ENCODE data around the gene PPP2R2D. TPM values are rescaled to one million over a fixed set of nuclear protein-coding genes. Genes with fewer than 3 reads are reported as not detected.
A peak's percentile ranks its signal among the peaks of the same experiment; 100 is the strongest.
"Not testable (repeated sequence)": the region's sequence is repeated elsewhere in the genome, so short reads cannot be mapped to it uniquely, and the experiment has no call there.

Gene PPP2R2D
- total RNA-seq, 1 experiment from 2014 or later, result 35.8 TPM

DNA sequence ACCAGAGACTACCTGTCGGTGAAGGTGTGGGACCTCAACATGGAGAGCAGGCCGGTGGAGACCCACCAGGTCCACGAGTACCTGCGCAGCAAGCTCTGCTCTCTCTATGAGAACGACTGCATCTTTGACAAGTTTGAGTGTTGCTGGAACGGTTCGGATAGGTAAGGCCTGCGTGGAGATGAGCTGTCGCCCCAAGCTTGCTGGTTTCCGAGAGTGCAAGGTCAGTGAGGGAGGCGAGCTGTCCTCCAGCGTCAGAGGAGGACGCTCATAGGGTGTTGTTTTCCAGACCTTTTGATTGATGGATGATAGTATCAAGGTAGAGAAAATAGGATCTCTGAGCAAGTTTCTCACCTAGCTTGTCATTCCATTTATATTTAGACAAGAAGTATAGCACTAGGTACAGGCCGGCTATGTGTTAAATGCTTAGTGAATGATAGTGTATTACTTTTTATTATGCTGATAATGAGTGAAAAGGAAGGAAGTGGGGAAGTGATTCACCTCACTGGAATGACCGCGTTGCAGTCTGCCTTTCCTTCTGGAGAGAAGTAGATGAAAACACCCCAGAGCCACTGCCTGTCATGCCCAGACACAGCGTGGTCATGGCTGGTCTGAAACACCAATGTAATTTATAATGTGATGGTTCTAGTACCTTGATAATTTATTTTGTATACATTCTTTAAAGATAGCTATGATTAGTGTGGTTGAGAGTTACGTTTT lies 47.0 kb downstream of the PPP2R2D start:
- peak; percentile 79 for DNase-seq (ENCODE audit: low read depth)

DNA sequence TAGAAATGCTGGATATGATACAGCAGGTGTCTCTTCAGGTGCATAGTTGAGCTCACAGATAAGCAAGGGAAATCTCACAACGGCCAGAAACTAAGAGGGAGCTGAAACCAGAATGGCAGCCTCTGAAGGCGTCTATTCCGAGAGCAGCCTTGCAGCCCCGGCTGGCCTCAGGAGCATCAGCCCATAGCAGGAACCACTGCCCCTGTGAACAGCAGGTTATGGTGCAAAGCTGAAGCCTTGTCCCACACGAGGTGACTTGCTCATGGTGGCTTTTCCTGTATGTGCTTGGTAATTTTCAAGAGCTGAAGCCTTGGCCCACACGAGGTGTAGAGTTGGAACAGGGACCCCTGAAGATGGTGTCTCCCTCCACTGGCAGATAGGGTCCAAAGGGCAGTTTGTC lies 47.7 kb downstream of the PPP2R2D start:
- DNase-seq (ENCODE audit: low read depth), result no peak

DNA sequence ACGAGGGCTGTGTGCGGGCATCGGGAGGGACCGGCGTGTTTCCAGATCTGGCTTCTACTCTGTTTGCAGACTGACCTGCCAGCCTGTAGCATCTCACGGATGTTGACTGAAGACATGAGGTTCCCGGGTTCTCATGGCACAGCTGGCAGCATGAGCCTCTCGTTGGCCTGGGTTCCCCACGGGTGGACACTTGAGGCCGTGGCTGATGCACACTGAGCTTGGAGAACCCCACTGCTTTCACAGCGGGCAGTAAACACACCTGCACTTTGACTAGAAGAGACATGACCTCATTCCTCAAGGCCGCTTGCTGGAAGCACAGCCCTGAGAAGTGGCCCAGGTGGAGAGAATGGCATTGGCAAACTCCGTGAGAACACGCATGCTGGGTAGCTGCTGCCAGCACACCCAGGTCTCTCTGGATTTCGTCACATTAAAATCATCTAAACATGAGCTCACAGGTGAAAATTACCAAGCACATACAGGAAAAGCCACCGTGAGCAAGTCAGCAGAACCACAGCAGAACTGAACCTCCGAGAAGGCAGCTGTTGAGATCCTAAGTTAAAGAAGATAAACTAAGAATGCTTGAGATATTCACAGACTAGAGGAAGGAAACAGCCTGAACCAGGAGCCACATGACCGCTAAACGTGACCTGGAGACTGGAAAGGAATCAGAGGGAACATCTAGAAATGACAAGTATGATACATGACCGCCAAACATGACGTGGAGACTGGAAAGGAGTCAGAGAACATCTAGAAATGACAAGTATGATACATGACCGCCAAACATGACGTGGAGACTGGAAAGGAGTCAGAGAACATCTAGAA lies 48.4 kb downstream of the PPP2R2D start:
- DNase-seq (ENCODE audit: low read depth), result no peak

DNA sequence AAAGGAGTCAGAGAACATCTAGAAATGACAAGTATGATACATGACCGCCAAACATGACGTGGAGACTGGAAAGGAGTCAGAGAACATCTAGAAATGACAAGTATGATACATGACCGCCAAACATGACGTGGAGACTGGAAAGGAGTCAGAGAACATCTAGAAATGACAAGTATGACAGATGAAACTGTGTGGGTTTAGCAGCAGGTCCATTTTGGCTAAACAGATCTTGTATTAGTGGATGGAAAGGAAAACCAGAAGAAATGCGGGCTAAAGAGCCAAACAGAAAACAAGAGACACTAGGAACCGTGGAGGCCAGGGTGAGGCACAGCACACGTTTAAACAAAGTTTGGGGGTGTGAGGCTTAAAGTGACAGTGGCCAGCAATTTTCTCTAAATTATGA lies 49.1 kb downstream of the PPP2R2D start:
- DNase-seq (ENCODE audit: low read depth), result not testable (repeated sequence)

DNA sequence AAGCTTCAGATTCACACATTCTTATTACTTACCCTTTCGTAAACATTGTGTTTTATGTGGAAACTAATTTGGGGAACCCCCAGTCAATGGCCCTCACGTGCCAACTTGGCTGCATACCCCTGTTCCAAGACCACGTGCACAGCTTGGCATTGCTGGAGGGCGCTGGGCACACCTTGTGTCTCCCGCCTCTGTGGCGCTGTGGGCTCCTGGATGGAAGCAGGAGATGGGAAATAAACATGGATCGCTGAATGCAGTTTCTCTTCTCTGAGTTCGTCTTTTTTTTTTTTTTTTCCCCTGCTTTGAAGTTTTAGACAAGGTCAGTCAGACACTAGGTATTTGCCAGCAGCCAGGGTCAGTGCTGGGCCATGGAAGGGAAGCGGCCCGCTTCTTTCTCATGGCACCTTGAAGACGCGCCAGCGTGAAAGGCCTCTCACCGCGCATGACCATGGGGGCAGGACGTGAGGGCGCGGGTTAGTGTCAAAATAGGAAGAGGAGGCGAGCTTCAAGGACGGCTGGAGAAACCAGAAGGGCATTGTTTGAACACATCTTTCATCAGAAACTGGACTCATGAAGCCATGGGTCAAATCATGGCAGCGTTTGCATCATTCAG lies 53.7 kb downstream of the PPP2R2D start:
- no peak for DNase-seq (ENCODE audit: low read depth)

DNA sequence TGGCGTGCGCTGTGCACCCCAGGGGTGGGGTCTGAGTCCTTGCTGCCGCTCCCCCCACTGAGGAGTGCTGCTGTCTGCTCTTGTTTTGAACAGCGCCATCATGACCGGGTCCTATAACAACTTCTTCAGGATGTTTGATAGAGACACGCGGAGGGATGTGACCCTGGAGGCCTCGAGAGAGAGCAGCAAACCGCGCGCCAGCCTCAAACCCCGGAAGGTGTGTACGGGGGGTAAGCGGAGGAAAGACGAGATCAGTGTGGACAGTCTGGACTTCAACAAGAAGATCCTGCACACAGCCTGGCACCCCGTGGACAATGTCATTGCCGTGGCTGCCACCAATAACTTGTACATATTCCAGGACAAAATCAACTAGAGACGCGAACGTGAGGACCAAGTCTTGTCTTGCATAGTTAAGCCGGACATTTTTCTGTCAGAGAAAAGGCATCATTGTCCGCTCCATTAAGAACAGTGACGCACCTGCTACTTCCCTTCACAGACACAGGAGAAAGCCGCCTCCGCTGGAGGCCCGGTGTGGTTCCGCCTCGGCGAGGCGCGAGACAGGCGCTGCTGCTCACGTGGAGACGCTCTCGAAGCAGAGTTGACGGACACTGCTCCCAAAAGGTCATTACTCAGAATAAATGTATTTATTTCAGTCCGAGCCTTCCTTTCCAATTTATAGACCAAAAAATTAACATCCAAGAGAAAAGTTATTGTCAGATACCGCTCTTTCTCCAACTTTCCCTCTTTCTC lies 55.0 kb downstream of the PPP2R2D start:
- DNase-seq (ENCODE audit: low read depth), result no peak

DNA sequence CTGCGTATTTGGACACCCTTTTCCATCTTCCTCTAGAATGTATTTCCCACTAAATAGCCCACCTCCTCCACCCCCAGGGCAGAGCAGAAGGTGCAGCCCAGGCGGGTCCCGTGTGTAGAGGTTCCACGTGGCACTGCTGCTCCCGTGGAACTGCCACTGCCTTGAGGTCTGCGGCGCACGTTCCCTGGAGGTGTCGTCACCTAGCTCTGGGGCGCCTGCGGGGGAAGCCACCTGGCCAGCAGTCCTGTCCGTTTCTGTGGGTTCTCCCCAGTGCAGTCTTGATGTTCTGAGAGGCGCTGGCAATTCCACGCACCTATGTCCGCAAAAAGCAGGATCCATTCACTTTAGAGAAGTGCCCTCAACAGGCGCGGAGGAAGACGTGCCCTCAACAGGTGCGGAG lies 59.0 kb downstream of the PPP2R2D start:
- DNase-seq (ENCODE audit: low read depth), result no peak

DNA sequence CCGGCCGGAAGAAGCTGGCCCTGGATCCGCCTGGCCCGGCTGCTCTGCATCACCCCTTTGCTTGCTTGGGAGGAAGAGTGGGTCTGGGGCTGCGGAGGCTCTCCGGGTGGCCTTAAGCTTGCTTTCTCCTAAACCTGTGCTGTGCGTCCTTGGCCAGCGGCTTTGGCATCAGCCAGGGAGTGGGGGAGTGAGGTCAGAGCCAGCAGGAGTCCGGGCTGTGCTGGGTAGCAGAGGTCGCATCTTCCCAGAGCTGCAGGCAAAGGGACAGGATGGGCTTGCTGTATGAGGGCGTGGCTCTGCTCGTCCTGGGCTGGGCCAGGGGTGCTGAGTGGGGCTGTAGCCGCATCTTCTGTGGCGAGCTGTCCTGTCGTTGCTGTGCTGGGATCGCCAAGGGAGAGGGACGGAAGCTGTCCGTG lies 59.8 kb downstream of the PPP2R2D start:
- DNase-seq (ENCODE audit: low read depth), result no peak

DNA sequence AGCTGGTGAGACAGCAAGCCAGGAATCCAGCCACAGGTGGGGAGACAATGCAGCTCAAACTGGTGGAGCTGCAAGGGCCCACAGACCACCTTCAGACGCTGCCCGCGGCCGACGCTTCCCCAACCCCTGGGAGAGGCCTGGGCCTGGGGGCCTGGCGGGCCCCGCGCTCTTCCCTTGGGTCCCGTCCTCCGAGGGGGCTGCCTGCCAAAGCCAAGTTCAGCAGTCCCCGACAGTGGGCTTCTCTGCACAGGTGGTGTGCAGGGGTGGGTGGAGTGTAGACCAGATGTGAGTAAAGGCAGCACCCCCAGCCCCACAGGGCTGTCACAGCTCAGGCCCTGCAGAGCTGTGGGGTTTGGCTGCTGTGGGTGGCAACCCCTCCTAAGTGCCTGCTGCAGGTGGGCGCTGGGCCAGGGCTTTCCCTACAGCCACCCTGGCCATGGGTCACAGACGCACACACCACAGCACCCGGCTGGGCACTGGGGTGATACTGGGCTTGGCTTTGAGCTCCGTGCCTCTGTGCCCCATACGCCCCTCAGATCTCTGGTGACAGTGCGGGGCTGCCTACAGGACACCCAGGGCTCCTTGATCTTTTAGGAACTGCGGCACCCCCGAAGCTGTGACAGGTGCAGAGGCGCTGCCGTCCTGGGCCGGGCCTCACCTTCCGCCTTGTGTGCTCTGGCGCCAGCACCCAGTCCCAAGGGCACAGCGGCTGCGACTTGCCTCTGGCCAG lies 60.4 kb downstream of the PPP2R2D start:
- no peak for DNase-seq (ENCODE audit: low read depth)

DNA sequence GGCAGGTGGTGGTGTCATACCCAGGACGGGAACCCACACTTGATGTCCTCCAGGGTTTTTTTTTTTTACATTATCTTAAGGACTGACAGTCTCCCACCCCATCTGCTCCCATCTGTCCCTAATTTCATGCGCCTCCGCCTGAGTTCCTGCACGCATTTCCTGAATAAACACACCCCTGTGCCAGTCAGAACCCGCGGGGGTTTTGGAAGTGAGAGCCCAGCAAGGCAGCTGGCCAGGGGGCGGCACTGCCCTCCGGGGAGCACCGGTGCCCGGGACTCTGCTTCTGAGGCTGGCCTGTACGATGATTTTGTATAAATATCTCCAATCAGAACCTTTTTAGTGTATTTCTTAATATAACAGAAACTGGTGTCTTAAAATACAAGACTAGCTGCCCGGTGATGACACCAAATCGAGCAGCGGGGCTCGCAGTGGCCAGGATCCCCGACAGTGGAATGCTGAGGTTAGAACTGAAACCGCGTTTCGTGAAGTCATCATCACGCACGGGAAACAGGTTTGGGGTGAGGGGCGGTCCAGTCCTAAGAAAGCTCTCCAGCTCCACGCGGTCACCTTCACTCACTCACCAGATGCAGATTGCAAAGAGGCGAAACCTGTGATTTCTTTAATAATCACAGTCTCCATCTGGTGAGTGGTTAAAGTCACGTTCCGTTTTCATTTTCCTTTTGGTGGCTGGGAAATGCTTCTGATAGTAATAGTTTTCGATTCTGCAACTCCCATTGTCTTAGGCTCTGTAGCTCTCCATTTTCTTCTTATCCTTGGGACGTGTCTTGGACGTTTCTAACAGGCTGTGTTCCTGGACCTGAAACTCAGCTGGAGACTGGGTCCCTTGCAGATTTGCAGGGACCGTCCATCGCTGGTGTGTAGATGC lies 61.2 kb downstream of the PPP2R2D start:
- DNase-seq (ENCODE audit: low read depth), result peak; percentile 58

DNA sequence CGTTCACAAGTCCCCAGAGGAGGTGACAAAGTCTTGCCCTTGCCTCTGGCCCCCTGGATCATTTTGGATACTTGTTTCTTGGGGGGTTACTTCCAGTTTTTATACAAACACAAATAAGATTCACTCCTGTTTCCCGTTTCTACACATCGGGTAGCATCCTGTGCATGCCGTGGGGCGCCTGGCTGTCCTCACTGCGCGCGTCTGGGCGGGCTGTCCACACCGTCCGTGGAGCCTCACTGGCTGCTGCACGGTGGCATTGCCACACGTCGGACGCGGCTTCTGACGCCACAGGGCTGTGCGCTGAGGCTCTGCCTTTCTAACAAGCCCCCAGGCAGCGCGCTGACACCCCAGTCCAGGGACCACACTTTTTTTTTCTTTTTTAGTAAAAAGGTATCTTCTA lies 62.5 kb downstream of the PPP2R2D start:
- DNase-seq (ENCODE audit: low read depth), result no peak

DNA sequence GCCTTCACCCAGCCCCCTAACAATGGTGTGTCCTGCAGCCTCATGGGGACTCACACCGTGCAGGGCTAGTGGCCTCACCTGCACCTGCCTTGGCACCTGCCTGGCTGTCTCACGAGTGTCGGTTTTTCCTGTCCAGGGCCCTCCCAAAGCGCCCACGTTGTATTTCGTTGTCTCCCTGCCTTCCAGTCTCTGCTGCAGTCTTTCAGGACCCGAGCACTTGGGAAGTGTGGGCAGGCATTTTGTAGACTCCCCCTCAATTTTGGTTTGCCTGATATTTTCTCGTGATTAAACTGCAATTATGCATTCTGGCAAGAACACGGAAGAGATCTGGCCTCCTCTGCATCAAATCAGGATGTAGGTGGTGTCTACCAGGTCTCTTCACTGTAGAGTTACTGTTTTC lies 63.0 kb downstream of the PPP2R2D start:
- DNase-seq (ENCODE audit: low read depth), result no peak

DNA sequence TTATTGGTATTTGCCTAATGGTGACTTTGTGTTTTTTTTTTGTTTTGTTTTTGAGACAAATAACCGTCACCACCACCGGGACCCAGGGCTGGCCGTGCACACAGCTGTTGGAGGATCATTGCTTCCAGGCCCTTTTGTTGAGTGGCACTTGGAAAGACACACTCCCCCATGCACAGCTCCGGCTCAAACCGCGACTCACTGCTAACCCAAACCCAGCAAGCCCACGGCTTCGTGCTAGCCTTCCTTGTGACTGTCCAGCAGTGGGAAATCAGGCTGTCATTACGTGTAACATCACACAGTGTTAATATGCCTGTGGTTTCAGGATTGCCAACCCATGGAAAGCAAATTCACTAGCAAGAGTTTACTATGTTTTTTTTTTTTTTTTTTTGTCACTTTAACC lies 63.5 kb downstream of the PPP2R2D start:
- peak; percentile 19 for DNase-seq (ENCODE audit: low read depth)

DNA sequence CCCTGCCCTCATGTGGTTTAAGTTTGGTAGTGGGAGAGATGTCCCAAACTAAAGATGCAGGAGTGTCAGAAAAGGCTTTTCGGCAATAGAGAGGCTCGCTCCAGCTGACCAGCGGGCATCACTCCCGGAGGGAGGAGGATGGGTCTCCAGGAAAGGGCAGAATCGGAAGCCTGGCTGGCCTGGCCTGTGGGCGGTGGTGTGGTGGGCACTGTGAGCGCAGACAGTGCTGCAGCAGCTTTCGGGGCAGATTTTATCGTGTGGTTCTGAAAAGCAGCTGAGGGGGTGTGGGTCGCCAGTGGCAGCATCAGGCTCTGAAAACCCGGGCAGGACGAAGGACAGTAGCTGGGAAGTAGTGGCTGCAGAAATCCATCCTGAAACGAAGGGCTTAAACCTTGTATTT lies 68.1 kb downstream of the PPP2R2D start:
- DNase-seq (ENCODE audit: low read depth), result no peak

DNA sequence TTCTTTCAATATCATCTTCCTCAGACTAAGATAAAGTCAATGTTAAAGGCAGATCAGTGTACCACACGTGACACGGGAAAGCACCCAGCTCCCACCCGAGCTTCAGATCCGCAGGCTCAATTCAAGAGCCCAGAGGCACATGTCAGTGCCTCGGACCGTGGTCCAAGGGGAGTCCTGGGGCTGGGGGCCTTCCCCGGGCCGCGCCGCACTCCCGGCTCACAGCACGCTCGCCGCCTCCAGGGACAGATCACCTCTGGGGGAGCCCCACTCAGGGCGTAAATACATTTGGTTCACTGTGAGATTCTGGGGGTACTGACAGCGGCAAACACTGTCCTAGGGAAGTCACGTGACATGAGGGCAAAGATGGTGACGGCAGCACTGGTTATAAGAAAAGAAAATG lies 70.1 kb downstream of the PPP2R2D start:
- DNase-seq (ENCODE audit: low read depth), result no peak

DNA sequence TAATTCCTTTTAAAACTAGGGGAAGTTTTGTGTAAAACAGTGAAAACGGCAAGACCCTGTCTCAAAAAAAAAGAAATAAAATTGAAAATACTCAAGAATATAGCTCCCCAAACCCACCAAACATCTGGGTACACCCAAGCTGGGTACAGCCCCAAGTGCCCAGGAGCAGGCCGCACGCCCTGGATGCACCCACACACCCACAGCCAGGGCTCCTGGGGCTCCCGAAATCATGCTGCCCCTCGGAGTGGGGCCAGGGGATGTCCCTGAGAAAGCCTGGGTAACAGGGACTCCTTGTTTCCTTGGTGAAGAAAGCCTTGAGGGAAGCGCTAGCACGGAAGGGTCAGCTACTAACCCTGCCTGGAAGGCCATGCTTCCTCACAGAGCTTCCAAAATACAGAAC lies 70.8 kb downstream of the PPP2R2D start:
- no peak for DNase-seq (ENCODE audit: low read depth)

DNA sequence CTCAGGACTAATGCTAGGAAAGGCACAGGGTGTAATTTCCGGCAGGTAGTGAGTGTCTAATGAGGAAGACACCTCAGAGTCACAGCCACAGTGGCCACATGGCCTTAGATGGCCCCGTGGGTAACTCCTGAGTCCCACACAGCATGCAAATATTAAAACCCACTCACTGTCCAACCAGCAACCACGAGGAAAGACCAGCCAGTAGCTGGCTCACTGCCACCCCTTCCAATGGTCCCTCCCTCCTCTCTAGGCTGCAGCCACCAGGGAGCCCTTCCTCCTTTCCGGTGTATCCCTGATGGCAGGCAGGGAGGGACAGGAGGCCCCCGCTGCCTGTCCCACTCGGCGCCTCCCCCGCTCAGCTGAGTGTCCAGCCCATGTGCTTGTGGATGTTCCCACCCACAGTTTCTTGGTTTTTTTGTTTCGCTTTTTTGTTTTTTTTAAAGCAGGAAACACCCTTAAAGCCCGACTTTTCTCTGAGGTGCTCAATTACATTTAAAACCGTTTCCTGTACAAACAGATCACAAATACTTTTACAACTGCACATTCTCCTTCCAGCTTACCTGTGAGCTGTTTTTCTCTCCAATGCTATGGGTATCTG lies 71.8 kb downstream of the PPP2R2D start:
- DNase-seq (ENCODE audit: low read depth), result no peak

DNA sequence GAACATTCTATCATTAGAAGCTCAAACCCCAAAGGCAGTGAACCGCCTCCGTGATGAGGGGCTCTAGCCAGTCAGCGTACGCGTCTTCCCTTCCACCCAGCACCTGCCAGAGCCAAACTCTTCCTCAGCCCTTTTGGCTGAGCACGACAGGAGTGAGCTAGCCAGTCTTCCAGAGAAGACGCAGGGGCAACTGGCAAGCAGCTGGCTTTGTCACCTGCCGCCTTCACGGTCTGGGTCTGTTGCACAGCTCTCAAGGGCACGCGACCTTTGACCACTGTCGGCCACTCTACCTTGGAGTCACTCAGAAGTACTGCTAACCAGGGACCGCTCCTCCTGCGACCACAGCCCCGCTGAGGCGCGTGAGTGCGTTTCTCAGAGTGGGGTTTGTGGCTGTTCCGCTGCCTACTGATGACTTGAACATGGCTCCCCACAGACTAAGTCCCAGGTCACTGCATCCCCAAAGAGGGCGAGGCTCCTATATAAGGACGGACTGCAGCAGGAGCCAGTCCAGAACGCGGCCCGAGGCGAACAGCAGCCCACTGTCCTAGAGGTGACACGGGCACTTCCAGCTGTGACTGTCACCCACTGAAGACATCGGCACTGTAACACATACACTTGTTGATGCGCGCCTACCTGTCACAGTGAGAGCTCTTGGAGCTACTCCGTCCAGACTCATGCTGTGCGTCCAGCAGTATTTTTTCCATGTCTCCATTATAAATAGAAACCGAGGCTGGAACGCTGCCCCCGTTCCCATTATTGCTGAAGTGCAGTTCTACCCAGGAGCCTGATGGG lies 72.5 kb downstream of the PPP2R2D start:
- no peak for DNase-seq (ENCODE audit: low read depth)

Measured in LHCN-M2 (cell line).